Nephron (organoid): ENCODE measurements around the gene SIK3.

Source experiments
- H3K27ac Mint-ChIP-seq, 3 experiments: 2 replicates each; pipeline ENCODE4 v1.8.0; 2020; ENCODE audit warnings: mixed read lengths in 3 of 3, mild to moderate bottlenecking in 2 of 3, moderate library complexity in 1 of 3
- H3K27me3 Mint-ChIP-seq: 2 replicates; pipeline ENCODE4 v1.8.0; 2021; ENCODE audit warnings: low read depth, mild to moderate bottlenecking, moderate library complexity, mixed read lengths
- H3K36me3 Mint-ChIP-seq: 2 replicates; pipeline ENCODE4 v1.8.0; 2020; ENCODE audit warnings: low read depth, mixed read lengths
- H3K4me1 Mint-ChIP-seq: 2 replicates; pipeline ENCODE4 v1.8.0; 2020; ENCODE audit warnings: mixed read lengths
- H3K4me3 Mint-ChIP-seq, 3 experiments: 2 replicates each; pipeline ENCODE4 v1.8.0; 2020; ENCODE audit warnings: mild to moderate bottlenecking in 3 of 3, mixed read lengths in 3 of 3, moderate library complexity in 2 of 3
- H3K9me3 Mint-ChIP-seq: 2 replicates; pipeline ENCODE4 v1.8.0; 2020; ENCODE audit warnings: mixed read lengths
- TF ChIP-seq, protein P1 (sequence below), 3 experiments: fragments of 200-600 bp; sonication (generic); IDR thresholded peaks; one replicate each; pipeline ENCODE4 v1.5.0; 2021; ENCODE audit warnings: antibody characterized with exemption in 3 of 3; ENCODE audit not compliant: unreplicated experiment in 3 of 3

The SIK3 gene

DNA sequence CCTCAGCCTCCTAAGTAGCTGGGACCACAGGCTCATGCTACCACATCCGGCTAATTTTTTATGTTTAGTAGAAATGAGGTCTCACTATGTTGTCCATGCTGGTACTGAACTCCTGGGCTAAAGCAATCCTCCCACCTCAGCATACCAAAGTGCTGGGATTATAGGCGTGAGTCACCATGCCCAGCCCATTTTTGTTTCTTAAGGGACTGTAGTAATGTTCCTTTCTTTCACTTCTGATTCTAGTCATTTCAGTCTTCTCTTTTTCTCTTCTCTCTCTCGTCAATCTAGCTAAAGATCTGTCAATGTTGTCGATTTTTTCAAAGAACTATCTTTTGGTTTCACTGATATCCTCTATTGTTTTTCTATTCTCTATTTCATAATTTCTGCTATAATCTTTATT, 149.8 kb downstream of the SIK3 start:
- Mint-ChIP-seq H3K27me3 (no peaks in the 10 kb centered on the region), H3K4me3 (no peak overlapping the region), H3K9me3 (no peaks in the 10 kb centered on the region), H3K27ac (no peak overlapping the region), H3K36me3 (peaks cover 41% of the 10 kb centered on the region), H3K4me1 (no peaks in the 10 kb centered on the region)
- TF ChIP-seq, protein P1, sequence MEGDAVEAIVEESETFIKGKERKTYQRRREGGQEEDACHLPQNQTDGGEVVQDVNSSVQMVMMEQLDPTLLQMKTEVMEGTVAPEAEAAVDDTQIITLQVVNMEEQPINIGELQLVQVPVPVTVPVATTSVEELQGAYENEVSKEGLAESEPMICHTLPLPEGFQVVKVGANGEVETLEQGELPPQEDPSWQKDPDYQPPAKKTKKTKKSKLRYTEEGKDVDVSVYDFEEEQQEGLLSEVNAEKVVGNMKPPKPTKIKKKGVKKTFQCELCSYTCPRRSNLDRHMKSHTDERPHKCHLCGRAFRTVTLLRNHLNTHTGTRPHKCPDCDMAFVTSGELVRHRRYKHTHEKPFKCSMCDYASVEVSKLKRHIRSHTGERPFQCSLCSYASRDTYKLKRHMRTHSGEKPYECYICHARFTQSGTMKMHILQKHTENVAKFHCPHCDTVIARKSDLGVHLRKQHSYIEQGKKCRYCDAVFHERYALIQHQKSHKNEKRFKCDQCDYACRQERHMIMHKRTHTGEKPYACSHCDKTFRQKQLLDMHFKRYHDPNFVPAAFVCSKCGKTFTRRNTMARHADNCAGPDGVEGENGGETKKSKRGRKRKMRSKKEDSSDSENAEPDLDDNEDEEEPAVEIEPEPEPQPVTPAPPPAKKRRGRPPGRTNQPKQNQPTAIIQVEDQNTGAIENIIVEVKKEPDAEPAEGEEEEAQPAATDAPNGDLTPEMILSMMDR (IDR thresholded peaks at IDR 0.05; ENCODE audit: unreplicated experiment in 3 of 3), result no peak

DNA sequence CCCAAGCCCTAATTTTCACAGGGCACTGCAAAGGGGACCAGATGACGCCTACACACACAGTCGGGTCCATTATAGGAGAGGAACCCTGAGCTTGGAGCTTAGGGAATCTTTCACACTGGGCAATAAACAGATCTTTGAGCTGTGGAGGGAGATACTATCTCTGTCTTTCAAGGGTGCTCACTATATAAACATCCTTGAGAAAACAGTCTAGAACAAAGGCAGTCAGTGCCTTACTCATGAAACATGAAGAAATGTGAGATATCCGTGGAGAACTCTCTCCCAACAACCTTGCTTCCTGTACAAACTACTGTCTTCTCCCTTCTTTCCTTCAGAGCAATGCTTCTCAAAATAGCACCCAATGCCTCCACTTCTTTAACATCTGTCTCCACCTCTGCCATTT, 151.8 kb downstream of the SIK3 start:
- TF ChIP-seq, protein P1 (IDR thresholded peaks at IDR 0.05; ENCODE audit: unreplicated experiment in 3 of 3), result no peak
- H3K36me3 Mint-ChIP-seq, result peaks cover 44% of the 10 kb centered on the region
- H3K9me3 Mint-ChIP-seq, result no peaks in the 10 kb centered on the region
- no peaks in the 10 kb centered on the region for H3K27me3 Mint-ChIP-seq
- no peaks in the 10 kb centered on the region for H3K4me1 Mint-ChIP-seq
- no peak overlapping the region for H3K4me3 Mint-ChIP-seq
- no peak overlapping the region for H3K27ac Mint-ChIP-seq

GRCh38 chr11:116939499-116939898, 158.7 kb downstream of the SIK3 start:
- TF ChIP-seq, protein P1 (IDR thresholded peaks at IDR 0.05; ENCODE audit: unreplicated experiment in 3 of 3), result no peak
- peaks cover 18% of the 10 kb centered on the region for H3K36me3 Mint-ChIP-seq
- no peak overlapping the region for H3K4me3 Mint-ChIP-seq
- H3K27me3 Mint-ChIP-seq, result no peaks in the 10 kb centered on the region
- H3K9me3 Mint-ChIP-seq, result no peaks in the 10 kb centered on the region
- no peak overlapping the region for H3K27ac Mint-ChIP-seq
- no peaks in the 10 kb centered on the region for H3K4me1 Mint-ChIP-seq

GRCh38 chr11:116938471-116939070, 159.7 kb downstream of the SIK3 start:
- no peak overlapping the region for H3K27ac Mint-ChIP-seq
- H3K4me1 Mint-ChIP-seq, result no peaks in the 10 kb centered on the region
- no peaks in the 10 kb centered on the region for H3K9me3 Mint-ChIP-seq
- H3K36me3 Mint-ChIP-seq, result peaks cover 22% of the 10 kb centered on the region
- TF ChIP-seq, protein P1 (IDR thresholded peaks at IDR 0.05; ENCODE audit: unreplicated experiment in 3 of 3), result no peak
- H3K27me3 Mint-ChIP-seq, result no peaks in the 10 kb centered on the region
- H3K4me3 Mint-ChIP-seq, result no peak overlapping the region

DNA sequence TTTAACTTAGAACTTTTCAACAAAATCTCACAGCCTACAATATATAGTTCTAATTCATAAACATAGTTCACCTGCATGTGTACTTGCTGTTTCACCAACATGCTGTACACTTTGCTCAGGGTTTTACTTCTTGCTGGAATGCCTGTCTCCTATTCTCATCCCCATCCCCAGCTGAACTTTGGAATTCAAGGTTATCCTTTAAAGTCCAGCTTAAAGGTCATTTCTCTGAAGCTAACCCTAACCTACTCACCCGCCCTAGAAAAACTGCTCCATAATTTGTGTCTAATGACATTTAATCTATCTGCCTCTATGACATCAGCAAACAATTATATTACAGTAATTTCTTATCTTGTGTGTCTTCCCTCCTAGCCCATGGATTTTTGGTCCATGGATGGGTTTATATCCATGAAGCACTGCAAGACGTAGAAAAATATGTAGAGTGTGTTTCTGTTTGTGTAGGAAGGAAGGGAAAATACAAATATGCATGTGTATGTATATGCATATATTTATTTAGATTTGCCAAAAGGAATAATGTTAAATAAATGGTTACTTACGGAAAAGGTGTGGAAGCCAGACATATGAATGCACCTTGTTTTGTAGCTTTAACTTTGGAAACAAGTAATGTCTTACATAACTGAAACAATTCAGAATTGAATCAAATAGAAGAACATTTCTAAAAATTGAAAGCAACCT, 161.3 kb downstream of the SIK3 start:
- Mint-ChIP-seq H3K9me3 (no peaks in the 10 kb centered on the region), H3K27ac (no peak overlapping the region), H3K4me1 (peaks cover 3% of the 10 kb centered on the region), H3K27me3 (no peaks in the 10 kb centered on the region), H3K36me3 (peaks cover 22% of the 10 kb centered on the region), H3K4me3 (no peak overlapping the region)
- TF ChIP-seq, protein P1 (IDR thresholded peaks at IDR 0.05; ENCODE audit: unreplicated experiment in 3 of 3), result no peak

DNA sequence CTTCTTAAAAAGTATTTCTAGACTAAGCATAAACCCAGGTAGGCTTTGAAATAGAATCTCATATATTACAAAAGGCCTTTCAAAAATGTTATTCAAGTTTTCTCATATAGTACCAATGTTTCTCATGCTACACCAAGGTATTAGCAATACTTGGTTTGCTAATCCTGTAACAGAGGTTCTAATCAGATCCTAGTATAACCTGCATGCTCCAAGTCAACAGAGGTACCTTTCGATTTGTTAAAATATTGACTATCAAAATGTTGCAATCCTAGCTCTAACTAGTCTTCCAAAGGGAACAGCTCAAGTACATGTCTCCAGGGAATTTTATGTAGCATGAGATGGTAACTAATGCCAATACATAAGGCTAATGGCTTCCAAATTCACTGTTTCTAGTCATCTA, 162.7 kb downstream of the SIK3 start:
- Mint-ChIP-seq H3K4me1 (peaks cover 14% of the 10 kb centered on the region), H3K27me3 (no peaks in the 10 kb centered on the region), H3K9me3 (no peaks in the 10 kb centered on the region), H3K36me3 (peaks cover 22% of the 10 kb centered on the region), H3K27ac (no peak overlapping the region), H3K4me3 (no peak overlapping the region)
- TF ChIP-seq, protein P1 (IDR thresholded peaks at IDR 0.05; ENCODE audit: unreplicated experiment in 3 of 3), result no peak
